ENCODE measurements around the gene ECE1. TPM values are rescaled to one million over a fixed set of nuclear protein-coding genes. Genes with fewer than 3 reads are reported as not detected.
"Not testable (repeated sequence)": the region's sequence is repeated elsewhere in the genome, so short reads cannot be mapped to it uniquely, and the experiment has no call there.

Gene ECE1
- total RNA-seq, 1 experiment from 2014 or later = 101 TPM

DNA sequence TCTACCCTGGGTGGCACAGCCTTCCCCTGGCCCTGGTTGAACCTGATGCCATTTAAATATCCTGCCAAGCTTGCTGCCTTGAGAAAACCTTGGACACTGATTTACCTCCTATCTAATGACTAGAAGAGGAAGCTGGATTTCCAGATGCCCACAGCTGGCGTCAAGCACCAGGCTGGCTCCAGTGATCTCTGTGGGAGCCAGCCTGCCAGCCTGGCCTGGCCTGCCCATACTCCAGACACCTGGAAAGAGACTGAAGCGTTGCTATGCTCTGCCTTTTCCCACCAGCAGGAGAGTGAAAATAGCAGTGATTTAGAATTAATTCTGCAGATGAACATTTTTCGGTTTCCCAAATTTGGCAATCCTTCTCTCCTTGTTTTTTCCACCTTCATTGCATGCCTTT, 102.0 kb downstream of the ECE1 start:
- BruUV-seq (replicated peaks) = no TSS peak
- no peaks in the 10 kb centered on the region for H3K4me1 Mint-ChIP-seq (ENCODE audit: low read depth, unreplicated experiment)
- no peak for DNase-seq

DNA sequence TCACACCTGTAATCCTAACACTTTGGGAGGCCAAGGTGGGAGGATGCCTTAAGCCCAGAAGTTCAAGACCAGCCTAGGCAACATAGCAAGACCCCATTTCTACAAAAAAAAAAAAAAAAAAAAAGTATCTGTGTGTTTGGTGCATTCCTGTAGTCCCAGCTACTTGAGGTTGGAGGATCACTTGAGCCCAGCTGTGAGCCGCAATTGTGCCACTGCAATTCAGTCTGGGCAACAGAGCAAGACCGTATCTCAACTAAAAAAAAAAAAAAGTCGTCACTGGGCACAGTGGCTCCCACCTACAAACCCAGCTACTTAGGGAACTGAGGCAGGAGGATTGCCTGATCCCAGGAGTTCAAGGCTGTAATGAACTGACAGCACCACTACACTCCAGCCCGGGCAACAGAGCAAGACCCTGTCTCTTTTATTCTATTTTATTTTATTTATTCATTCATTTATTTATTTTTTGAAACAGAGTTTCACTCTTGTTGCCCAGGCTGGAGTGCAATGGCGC, 105.0 kb downstream of the ECE1 start:
- Mint-ChIP-seq H3K4me1 (ENCODE audit: low read depth, unreplicated experiment) (no peaks in the 10 kb centered on the region), H3K4me3 (ENCODE audit: low read depth, unreplicated experiment) (no peak overlapping the region), H3K27me3 (ENCODE audit: unreplicated experiment) (peaks cover 8% of the 10 kb centered on the region), H3K9me3 (ENCODE audit: low read depth, unreplicated experiment) (no peaks in the 10 kb centered on the region), H3K36me3 (ENCODE audit: insufficient read depth, unreplicated experiment) (no peaks in the 10 kb centered on the region), H3K27ac (ENCODE audit: unreplicated experiment) (no peak overlapping the region)
- TF ChIP-seq, protein P1, sequence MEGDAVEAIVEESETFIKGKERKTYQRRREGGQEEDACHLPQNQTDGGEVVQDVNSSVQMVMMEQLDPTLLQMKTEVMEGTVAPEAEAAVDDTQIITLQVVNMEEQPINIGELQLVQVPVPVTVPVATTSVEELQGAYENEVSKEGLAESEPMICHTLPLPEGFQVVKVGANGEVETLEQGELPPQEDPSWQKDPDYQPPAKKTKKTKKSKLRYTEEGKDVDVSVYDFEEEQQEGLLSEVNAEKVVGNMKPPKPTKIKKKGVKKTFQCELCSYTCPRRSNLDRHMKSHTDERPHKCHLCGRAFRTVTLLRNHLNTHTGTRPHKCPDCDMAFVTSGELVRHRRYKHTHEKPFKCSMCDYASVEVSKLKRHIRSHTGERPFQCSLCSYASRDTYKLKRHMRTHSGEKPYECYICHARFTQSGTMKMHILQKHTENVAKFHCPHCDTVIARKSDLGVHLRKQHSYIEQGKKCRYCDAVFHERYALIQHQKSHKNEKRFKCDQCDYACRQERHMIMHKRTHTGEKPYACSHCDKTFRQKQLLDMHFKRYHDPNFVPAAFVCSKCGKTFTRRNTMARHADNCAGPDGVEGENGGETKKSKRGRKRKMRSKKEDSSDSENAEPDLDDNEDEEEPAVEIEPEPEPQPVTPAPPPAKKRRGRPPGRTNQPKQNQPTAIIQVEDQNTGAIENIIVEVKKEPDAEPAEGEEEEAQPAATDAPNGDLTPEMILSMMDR (IDR thresholded peaks at IDR 0.05; ENCODE audit: unreplicated experiment) = no peak
- no peak for DNase-seq
- BruUV-seq (replicated peaks) = no TSS peak
- CTCF ChIA-PET = no interaction called here
- intact Hi-C loops (cut with micrococcal nuclease; ENCODE audit: unreplicated experiment) = no loop called here

More for the DNA sequence above, 102.0 kb downstream of the ECE1 start:
- CTCF ChIA-PET = no interaction called here
- intact Hi-C loops (cut with micrococcal nuclease; ENCODE audit: unreplicated experiment) = no loop called here
- no peaks in the 10 kb centered on the region for H3K36me3 Mint-ChIP-seq (ENCODE audit: insufficient read depth, unreplicated experiment)
- no peak overlapping the region for H3K27ac Mint-ChIP-seq (ENCODE audit: unreplicated experiment)
- no peaks in the 10 kb centered on the region for H3K9me3 Mint-ChIP-seq (ENCODE audit: low read depth, unreplicated experiment)
- H3K27me3 Mint-ChIP-seq (ENCODE audit: unreplicated experiment) = peaks cover 26% of the 10 kb centered on the region
- H3K4me3 Mint-ChIP-seq (ENCODE audit: low read depth, unreplicated experiment) = no peak overlapping the region
- TF ChIP-seq, protein P1 (IDR thresholded peaks at IDR 0.05; ENCODE audit: unreplicated experiment) = no peak

GRCh38 chr1:21184276-21184675, 106.0 kb downstream of the ECE1 start:
- no peaks in the 10 kb centered on the region for H3K36me3 Mint-ChIP-seq (ENCODE audit: insufficient read depth, unreplicated experiment)
- no peaks in the 10 kb centered on the region for H3K27me3 Mint-ChIP-seq (ENCODE audit: unreplicated experiment)
- intact Hi-C loops (cut with micrococcal nuclease; ENCODE audit: unreplicated experiment) = no loop called here
- H3K9me3 Mint-ChIP-seq (ENCODE audit: low read depth, unreplicated experiment) = no peaks in the 10 kb centered on the region
- CTCF ChIA-PET = no interaction called here
- TF ChIP-seq, protein P1 (IDR thresholded peaks at IDR 0.05; ENCODE audit: unreplicated experiment) = no peak
- no peak for DNase-seq
- H3K4me1 Mint-ChIP-seq (ENCODE audit: low read depth, unreplicated experiment) = no peaks in the 10 kb centered on the region
- no peak overlapping the region for H3K27ac Mint-ChIP-seq (ENCODE audit: unreplicated experiment)
- H3K4me3 Mint-ChIP-seq (ENCODE audit: low read depth, unreplicated experiment) = no peak overlapping the region
- no TSS peak for BruUV-seq (replicated peaks)

- DNase-seq = no peak
- CTCF ChIA-PET = no interaction called here
- TF ChIP-seq, protein P1 (IDR thresholded peaks at IDR 0.05; ENCODE audit: unreplicated experiment) = no peak
- Mint-ChIP-seq H3K9me3 (ENCODE audit: low read depth, unreplicated experiment) (no peaks in the 10 kb centered on the region), H3K4me1 (ENCODE audit: low read depth, unreplicated experiment) (no peaks in the 10 kb centered on the region), H3K4me3 (ENCODE audit: low read depth, unreplicated experiment) (no peak overlapping the region), H3K27ac (ENCODE audit: unreplicated experiment) (no peak overlapping the region), H3K27me3 (ENCODE audit: unreplicated experiment) (no peaks in the 10 kb centered on the region), H3K36me3 (ENCODE audit: insufficient read depth, unreplicated experiment) (peaks cover under 1% of the 10 kb centered on the region)
- BruUV-seq (replicated peaks) = no TSS peak
- intact Hi-C loops (cut with micrococcal nuclease; ENCODE audit: unreplicated experiment) = no loop called here
These were observed 108.0 kb downstream of the ECE1 start for GRCh38 chr1:21182181-21182731.

DNA sequence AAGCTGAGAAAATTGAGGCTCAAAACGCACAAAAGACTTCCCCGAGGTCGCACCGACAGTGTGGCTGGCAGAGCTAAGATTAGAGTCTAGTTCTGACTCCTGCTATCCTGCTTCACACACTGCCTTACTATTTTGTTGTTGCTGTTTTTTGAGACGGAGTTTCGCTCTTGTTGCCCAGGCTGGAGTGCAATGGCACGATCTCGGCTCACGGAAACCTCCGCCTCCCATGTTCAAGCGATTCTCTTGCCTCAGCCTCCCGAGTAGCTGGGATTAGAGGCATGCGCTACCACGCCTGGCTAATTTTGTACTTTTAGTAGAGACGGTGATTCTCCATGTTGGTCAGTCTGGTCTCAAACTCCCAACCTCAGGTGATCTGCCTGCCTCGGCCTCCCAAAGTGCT, 112.0 kb downstream of the ECE1 start:
- peaks cover 29% of the 10 kb centered on the region for H3K36me3 Mint-ChIP-seq (ENCODE audit: insufficient read depth, unreplicated experiment)
- DNase-seq; CTCF ChIA-PET; H3K27me3 Mint-ChIP-seq (ENCODE audit: unreplicated experiment); H3K9me3 Mint-ChIP-seq (ENCODE audit: low read depth, unreplicated experiment); intact Hi-C loops (cut with micrococcal nuclease; ENCODE audit: unreplicated experiment); H3K4me1 Mint-ChIP-seq (ENCODE audit: low read depth, unreplicated experiment); H3K27ac Mint-ChIP-seq (ENCODE audit: unreplicated experiment); H3K4me3 Mint-ChIP-seq (ENCODE audit: low read depth, unreplicated experiment); BruUV-seq (replicated peaks): not testable (repeated sequence)
